ENCODE results near the gene SNX9. TPM values are rescaled to one million over a fixed set of nuclear protein-coding genes. Genes with fewer than 3 reads are reported as not detected.

SNX9 gene
- total and polyA plus RNA-seq, 2 of the 4 experiments (the other 2 are of a cell fraction) = 35.3 to 41.2 TPM

- H2BK15ac ChIP-seq (ENCODE audit: low read depth, low read length) = no peak overlapping the region
Observed at GRCh38 chr6:157811476-157812173, 11.4 kb upstream of the SNX9 start.

More at GRCh38 chr6:157811476-157812173, 11.4 kb upstream of the SNX9 start:
- Histone ChIP-seq H3K9me3 (ENCODE audit: control insufficient read depth, insufficient read depth, low read length) (0 out of 2 replicates have a peak, but pooled peaks cover 2% of the 10 kb centered on the region), H4K8ac (ENCODE audit: low read depth in 2 of 2, low read length in 2 of 2) (no peak overlapping the region), H3K56ac (ENCODE audit: extremely low read depth, insufficient read depth, low read length) (no peak overlapping the region), H2AFZ (replicated peaks; ENCODE audit: low read length, poor library complexity) (no peak overlapping the region), H4K91ac (ENCODE audit: insufficient read depth, low read depth, low read length) (no peak overlapping the region), H3K14ac (replicated peaks; ENCODE audit: low read depth, low read length) (peak overlapping the region; percentile 48), H3K4me2 (ENCODE audit: low read depth, low read length) (no peak overlapping the region), H3K4me3 (ENCODE audit: insufficient read depth, low read depth, low read length) (no peak overlapping the region), H3K36me3 (ENCODE audit: control insufficient read depth, insufficient read depth, low read length) (no peaks in the 10 kb centered on the region), H3K4me1 (ENCODE audit: control insufficient read depth, insufficient read depth, low read length) (peaks cover 14% of the 10 kb centered on the region), H2BK120ac (ENCODE audit: low read depth, low read length) (no peak overlapping the region), H3K9me1 (ENCODE audit: insufficient read depth, low read length) (peaks cover 7% of the 10 kb centered on the region), H3K18ac (ENCODE audit: low read depth, low read length) (peak overlapping the region; percentile 18; the same call in 1 of the 2 replicates), H2AK5ac (ENCODE audit: low read depth, low read length) (no peak overlapping the region), H3K79me1 (ENCODE audit: low read depth in 1 of 2, low read length in 2 of 2) (no peaks in the 10 kb centered on the region), H2BK20ac (ENCODE audit: low read depth, low read length) (no peak overlapping the region), H3K27ac (ENCODE audit: insufficient read depth, low read length) (no peak overlapping the region), H3K9ac (ENCODE audit: low read depth, low read length) (no peak overlapping the region), H3K4ac (ENCODE audit: low read depth, low read length) (no peak overlapping the region), H2BK5ac (ENCODE audit: low read depth, low read length, poor library complexity, severe bottlenecking) (no peak overlapping the region), H3K27me3 (ENCODE audit: control insufficient read depth, insufficient read depth, low read length) (no peaks in the 10 kb centered on the region), H2AK9ac (replicated peaks; ENCODE audit: low read depth, low read length, poor library complexity) (no peak overlapping the region), H3K23ac (ENCODE audit: low read depth, low read length) (0 out of 2 replicates have a peak overlapping the region, but pooled peaks have one; percentile 18), H4K5ac (ENCODE audit: low read depth, low read length) (no peak overlapping the region), H4K20me1 (ENCODE audit: insufficient read depth, low read length) (no peaks in the 10 kb centered on the region)
- no peak for TF ChIP-seq BHLHE40 (IDR thresholded peaks at IDR 0.05; ENCODE audit: low read depth, low read length)
- TF ChIP-seq RFX5 (IDR thresholded peaks at IDR 0.05; ENCODE audit: low read depth, low read length) = no peak
- no peak for TF ChIP-seq CHD1 (IDR thresholded peaks at IDR 0.05; ENCODE audit: low read depth, low read length)
- TF ChIP-seq RAD21 (IDR thresholded peaks at IDR 0.05; ENCODE audit: low read length) = no peak
- no peak for TF ChIP-seq FOS (IDR thresholded peaks at IDR 0.05; ENCODE audit: low read depth, low read length)
- no peak for TF ChIP-seq CEBPB (IDR thresholded peaks at IDR 0.05; ENCODE audit: low read depth, low read length)
- no peak for TF ChIP-seq MAZ (IDR thresholded peaks at IDR 0.05; ENCODE audit: borderline replicate concordance, low read depth, low read length)
- TF ChIP-seq, protein P1, sequence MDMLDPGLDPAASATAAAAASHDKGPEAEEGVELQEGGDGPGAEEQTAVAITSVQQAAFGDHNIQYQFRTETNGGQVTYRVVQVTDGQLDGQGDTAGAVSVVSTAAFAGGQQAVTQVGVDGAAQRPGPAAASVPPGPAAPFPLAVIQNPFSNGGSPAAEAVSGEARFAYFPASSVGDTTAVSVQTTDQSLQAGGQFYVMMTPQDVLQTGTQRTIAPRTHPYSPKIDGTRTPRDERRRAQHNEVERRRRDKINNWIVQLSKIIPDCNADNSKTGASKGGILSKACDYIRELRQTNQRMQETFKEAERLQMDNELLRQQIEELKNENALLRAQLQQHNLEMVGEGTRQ (IDR thresholded peaks at IDR 0.05; ENCODE audit: low read depth, low read length) = no peak
- TF ChIP-seq POLR2A (IDR thresholded peaks at IDR 0.05; ENCODE audit: low read depth, low read length) = no peak
- TF ChIP-seq, protein P2, sequence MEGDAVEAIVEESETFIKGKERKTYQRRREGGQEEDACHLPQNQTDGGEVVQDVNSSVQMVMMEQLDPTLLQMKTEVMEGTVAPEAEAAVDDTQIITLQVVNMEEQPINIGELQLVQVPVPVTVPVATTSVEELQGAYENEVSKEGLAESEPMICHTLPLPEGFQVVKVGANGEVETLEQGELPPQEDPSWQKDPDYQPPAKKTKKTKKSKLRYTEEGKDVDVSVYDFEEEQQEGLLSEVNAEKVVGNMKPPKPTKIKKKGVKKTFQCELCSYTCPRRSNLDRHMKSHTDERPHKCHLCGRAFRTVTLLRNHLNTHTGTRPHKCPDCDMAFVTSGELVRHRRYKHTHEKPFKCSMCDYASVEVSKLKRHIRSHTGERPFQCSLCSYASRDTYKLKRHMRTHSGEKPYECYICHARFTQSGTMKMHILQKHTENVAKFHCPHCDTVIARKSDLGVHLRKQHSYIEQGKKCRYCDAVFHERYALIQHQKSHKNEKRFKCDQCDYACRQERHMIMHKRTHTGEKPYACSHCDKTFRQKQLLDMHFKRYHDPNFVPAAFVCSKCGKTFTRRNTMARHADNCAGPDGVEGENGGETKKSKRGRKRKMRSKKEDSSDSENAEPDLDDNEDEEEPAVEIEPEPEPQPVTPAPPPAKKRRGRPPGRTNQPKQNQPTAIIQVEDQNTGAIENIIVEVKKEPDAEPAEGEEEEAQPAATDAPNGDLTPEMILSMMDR (conservative IDR thresholded peaks at IDR 0.05; ENCODE audit: low read depth, low read length) = no peak
- TF ChIP-seq MAFK (IDR thresholded peaks at IDR 0.05; ENCODE audit: low read depth, low read length) = no peak
- TF ChIP-seq SMC3 (IDR thresholded peaks at IDR 0.05; ENCODE audit: low read depth, low read length) = no peak
- TF ChIP-seq MXI1 (IDR thresholded peaks at IDR 0.05; ENCODE audit: borderline replicate concordance, low read depth, low read length) = no peak
- no peak for TF ChIP-seq NFE2L2 (IDR thresholded peaks at IDR 0.05; ENCODE audit: low read depth, low read length)
- TF ChIP-seq RCOR1 (IDR thresholded peaks at IDR 0.05; ENCODE audit: insufficient replicate concordance, low read length) = no peak
- TF ChIP-seq, protein P3, sequence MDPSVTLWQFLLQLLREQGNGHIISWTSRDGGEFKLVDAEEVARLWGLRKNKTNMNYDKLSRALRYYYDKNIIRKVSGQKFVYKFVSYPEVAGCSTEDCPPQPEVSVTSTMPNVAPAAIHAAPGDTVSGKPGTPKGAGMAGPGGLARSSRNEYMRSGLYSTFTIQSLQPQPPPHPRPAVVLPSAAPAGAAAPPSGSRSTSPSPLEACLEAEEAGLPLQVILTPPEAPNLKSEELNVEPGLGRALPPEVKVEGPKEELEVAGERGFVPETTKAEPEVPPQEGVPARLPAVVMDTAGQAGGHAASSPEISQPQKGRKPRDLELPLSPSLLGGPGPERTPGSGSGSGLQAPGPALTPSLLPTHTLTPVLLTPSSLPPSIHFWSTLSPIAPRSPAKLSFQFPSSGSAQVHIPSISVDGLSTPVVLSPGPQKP (IDR thresholded peaks at IDR 0.05; ENCODE audit: borderline replicate concordance, low read depth, low read length) = no peak
- DNase-seq (peak; percentile 41), ATAC-seq (ENCODE audit: low read depth) (no peak)
- intact Hi-C loops (cut with micrococcal nuclease) (no loop called here), dilution Hi-C loops (cut with HindIII; ENCODE audit: low sequenced_read_pairs, unreplicated experiment) (no loop called here), in situ Hi-C loops (cut with MboI; ENCODE audit: low sequenced_read_pairs) (no loop called here)
- POLR2A ChIA-PET (ENCODE audit: unreplicated experiment) = no interaction called here
- no TSS peak for BruUV-seq (replicated peaks)
- CTCF ChIA-PET = no interaction called here
- WGBS, 2 experiments (ENCODE audit: extremely low coverage in 2 of 2, insufficient read length in 1 of 2) = 100% methylated on average over 1 of the region's 3 CpGs; no CpG with 5 or more reads in 1 of the 2 experiments

All from IMR-90 (cell line).